ENCODE measurements around the gene SEC16A. TPM values are rescaled to one million over a fixed set of nuclear protein-coding genes. Genes with fewer than 3 reads are reported as not detected.
A peak's percentile ranks its signal among the peaks of the same experiment; 100 is the strongest.

Gene SEC16A
- total RNA-seq, 1 donor from 2014 or later, result 66.1 TPM

DNA sequence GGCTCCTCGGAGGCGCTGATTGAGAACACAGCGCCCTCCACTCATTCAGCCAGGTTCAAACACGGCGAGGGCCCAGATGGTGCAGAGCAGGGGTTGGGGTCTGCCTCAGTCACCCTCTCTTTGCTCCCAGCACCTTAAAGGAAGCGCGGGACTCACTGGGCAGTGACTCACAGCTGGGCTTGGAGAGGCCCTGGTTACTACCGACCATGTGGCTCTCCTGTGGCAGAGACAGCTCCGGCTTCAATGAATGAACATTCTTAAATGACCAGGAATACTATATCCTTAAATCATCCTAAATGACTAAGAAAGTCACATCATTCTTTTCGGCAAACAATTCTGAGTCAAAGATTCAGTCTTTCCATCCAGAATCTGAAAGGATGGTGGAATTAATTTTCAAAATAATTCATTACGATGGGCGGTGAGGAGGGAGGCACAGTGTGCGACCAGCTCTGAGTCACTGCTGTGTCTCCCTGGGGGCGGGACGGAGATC is 41.6 kb downstream of the SEC16A start:
- intact Hi-C loops (cut with DNase I), result no loop called here
- peaks cover 54 to 57% of the 10 kb centered on the region in 2 donors for H3K36me3 ChIP-seq
- no peak for DNase-seq (ENCODE audit: low spot score in 2 of 2)

DNA sequence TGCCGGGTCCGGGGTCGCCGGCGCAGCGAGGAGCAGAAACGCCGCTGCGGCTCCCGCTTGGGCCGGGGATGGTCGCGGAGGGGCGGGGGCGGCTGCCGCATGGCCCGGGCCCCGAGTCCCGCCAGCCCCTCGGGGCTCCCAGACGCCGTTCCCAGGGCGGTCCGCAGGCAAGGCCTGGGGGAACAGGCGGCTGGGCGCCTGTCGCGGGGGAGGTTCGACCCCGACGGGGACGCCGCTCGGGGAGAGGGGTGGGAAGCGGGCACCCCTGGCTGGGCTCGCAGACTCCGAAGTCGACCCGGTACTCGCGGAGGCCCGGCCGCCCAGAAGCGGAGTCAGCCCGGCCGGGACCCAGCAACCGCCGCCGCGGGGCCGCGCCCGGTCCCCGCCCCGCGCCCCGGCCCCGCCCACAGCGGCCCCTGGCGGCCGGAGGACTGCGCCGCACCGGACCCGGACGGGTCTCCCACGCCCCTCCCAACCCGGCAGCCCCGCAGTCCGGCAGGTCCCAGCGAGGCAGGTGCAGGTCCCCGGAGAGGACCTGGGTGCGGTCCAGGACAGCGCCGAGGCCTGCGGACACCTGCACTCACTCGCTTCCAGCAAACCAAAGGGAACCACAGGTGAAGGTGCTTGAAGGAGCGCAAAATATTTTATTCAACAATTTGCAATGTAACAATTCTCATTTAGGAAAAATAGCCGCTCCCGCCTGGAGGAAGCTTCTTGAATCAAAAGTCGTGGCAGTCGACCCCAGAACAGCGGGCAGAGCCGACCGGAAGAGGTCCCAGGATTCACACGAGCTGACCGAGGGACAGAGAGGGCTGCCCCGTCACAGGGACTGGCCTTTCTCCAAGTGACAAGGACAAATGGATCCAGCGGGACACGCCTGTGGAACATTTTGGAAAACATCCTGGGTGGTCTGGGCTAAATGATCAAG is 43.1 kb downstream of the SEC16A start, which contains the start of gene INPP5E:
TSS of gene INPP5E (minus strand) at position 365 of the 928 bp plus-strand sequence. CDS start 426 bp downstream, outside the sequence.
- Histone ChIP-seq H3K9me3 (no peaks in the 10 kb centered on the region), H3K27me3 (no peaks in the 10 kb centered on the region), H3K27ac (peak within 1 kb of the TSS; percentile 6 to 47), H3K36me3 (peaks cover 39 to 47% of the 10 kb centered on the region in 2 donors), H3K4me1 (peaks cover 14 to 15% of the 10 kb centered on the region in 2 donors), H3K4me3 (peak within 1 kb of the TSS; percentile 83 to 86)
- peak in 1 of 2 donors; percentile 80 for DNase-seq (ENCODE audit: low spot score in 2 of 2)
- TF ChIP-seq, protein P1, sequence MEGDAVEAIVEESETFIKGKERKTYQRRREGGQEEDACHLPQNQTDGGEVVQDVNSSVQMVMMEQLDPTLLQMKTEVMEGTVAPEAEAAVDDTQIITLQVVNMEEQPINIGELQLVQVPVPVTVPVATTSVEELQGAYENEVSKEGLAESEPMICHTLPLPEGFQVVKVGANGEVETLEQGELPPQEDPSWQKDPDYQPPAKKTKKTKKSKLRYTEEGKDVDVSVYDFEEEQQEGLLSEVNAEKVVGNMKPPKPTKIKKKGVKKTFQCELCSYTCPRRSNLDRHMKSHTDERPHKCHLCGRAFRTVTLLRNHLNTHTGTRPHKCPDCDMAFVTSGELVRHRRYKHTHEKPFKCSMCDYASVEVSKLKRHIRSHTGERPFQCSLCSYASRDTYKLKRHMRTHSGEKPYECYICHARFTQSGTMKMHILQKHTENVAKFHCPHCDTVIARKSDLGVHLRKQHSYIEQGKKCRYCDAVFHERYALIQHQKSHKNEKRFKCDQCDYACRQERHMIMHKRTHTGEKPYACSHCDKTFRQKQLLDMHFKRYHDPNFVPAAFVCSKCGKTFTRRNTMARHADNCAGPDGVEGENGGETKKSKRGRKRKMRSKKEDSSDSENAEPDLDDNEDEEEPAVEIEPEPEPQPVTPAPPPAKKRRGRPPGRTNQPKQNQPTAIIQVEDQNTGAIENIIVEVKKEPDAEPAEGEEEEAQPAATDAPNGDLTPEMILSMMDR (IDR thresholded peaks at IDR 0.05), result peak; percentile 49 to 84 (median 51)
- intact Hi-C loops (cut with DNase I), result loop anchor here (1.0 to 2.0 kb wide), 4 partner anchors 15 to 43 kb away; partner anchors contain the start of genes ENTR1, PMPCA, SEC16A and SNAPC4

More for the DNA sequence above, 41.6 kb downstream of the SEC16A start:
- Histone ChIP-seq H3K4me1 (peaks cover 14 to 15% of the 10 kb centered on the region in 2 donors), H3K27me3 (no peaks in the 10 kb centered on the region), H3K9me3 (no peaks in the 10 kb centered on the region), H3K4me3 (no peak overlapping the region), H3K27ac (no peak overlapping the region)
- TF ChIP-seq, protein P1 (IDR thresholded peaks at IDR 0.05), result no peak

DNA sequence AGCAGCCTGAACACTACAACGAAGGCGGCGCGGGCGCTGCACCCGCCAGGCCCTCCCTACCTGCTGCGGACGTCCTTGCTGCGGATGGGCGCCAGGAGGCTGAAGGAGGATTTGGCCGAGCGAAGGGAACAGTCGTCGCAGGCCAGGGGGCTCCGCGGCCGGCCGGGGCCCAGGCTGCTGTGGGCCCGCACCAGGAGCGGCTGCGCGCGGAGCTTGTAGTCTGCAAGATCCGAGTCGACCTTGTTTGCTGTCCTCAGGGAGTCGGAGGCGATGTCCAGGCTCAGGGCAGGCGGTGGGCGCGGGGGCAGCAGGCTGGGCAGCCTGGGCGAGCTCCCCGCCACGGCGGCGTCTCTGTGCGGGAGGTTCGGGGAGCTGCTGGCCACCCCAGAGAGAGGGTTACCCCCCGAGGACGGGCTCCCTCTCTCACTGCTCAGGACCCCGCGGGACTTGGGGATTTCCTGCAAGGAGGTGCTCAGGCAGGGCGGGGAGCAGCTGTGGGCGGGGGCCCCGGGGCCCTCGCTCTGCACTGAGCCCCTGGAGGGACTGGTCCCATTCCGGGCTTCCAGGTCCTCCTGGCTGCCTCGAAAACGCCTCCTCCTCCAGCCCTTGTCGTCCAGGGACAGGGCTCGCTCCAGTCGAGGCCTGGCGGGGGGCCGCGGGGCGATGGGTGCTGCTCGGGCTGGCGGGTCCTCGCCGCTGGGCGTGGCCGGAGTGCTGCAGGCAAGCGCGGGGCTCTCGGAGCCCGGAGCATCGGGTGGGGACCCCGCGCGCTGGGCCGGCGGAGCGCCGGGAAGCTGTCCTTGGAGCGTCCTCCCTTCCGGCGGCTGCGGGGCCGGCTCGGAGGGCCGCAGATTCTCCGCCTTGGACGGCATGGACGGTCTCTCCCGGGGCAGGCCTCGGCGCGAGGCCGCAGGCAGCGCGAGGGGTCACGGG is 44.0 kb downstream of the SEC16A start:
- no peaks in the 10 kb centered on the region for H3K27me3 ChIP-seq
- intact Hi-C loops (cut with DNase I), result loop anchor here (1.0 to 2.0 kb wide), 4 partner anchors 14 to 44 kb away; partner anchors contain the start of genes ENTR1, PMPCA, SEC16A and SNAPC4
- DNase-seq (ENCODE audit: low spot score in 2 of 2), result no peak
- TF ChIP-seq, protein P1 (IDR thresholded peaks at IDR 0.05), result no peak
- H3K4me1 ChIP-seq, result peaks cover 14 to 15% of the 10 kb centered on the region in 2 donors
- peak overlapping the region; percentile 6 to 47 for H3K27ac ChIP-seq
- peaks cover 29 to 39% of the 10 kb centered on the region in 2 donors for H3K36me3 ChIP-seq
- H3K4me3 ChIP-seq, result peak overlapping the region; percentile 83 to 86
- H3K9me3 ChIP-seq, result no peaks in the 10 kb centered on the region

DNA sequence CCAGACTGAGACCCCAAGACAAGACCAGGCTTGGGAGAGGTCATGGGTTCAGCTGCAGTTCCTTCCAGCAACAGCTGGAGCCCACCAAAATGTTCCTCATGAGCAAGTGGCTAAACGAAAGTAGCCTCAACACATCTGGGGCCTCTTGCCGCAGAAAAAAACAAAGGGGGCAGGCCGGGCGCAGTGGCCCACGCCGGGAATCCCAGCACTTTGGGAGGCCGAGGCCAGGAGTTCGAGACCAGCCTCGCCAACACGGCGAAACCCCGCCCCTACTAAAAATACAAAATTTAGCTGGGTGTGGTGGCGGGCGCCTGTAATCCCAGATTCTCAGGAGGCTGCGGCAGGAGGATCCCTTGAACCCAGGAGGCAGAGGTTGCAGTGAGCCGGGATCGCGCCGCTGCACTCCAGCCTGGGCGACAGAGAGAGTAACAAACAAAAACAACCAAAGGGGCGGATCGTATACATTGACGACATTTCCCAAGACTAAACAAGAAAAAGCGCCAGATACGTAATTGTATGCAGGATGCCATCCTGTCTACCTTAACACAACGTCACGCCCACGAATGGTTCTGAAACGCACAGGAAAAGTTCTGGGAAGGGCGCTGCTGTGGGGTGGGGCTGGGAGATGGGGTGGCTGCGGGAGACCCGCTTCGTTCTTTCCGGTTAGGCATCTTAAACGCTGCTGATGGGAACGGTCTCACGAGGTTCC is 44.8 kb downstream of the SEC16A start:
- TF ChIP-seq, protein P1 (IDR thresholded peaks at IDR 0.05), result no peak
- no peaks in the 10 kb centered on the region for H3K27me3 ChIP-seq
- peaks cover 14 to 15% of the 10 kb centered on the region in 2 donors for H3K4me1 ChIP-seq
- no peaks in the 10 kb centered on the region for H3K9me3 ChIP-seq
- no peak overlapping the region for H3K27ac ChIP-seq
- H3K36me3 ChIP-seq, result peaks cover 21 to 35% of the 10 kb centered on the region in 2 donors
- DNase-seq (ENCODE audit: low spot score in 2 of 2), result no peak
- H3K4me3 ChIP-seq, result peak overlapping the region; percentile 83 to 86
- intact Hi-C loops (cut with DNase I), result loop anchor here (2.0 kb wide), 3 partner anchors 13 to 45 kb away; partner anchors contain the start of genes ENTR1, PMPCA and SEC16A
